GM18873 (cell line): ENCODE data around the gene OPTC.
"Not testable (repeated sequence)": the region's sequence is repeated elsewhere in the genome, so short reads cannot be mapped to it uniquely, and the experiment has no call there.

Experiments
- ATAC-seq: cut with Tn5 transposase; IDR thresholded peaks from one replicate; pipeline ENCODE4 v1.9.1; 2021; ENCODE audit warnings: mild to moderate bottlenecking, moderate library complexity, moderate number of reproducible peaks; ENCODE audit not compliant: unreplicated experiment, low FRiP score

OPTC gene

GRCh38 chr1:203512517-203512847 is 18.5 kb downstream of the OPTC start:
- no peak for ATAC-seq

DNA sequence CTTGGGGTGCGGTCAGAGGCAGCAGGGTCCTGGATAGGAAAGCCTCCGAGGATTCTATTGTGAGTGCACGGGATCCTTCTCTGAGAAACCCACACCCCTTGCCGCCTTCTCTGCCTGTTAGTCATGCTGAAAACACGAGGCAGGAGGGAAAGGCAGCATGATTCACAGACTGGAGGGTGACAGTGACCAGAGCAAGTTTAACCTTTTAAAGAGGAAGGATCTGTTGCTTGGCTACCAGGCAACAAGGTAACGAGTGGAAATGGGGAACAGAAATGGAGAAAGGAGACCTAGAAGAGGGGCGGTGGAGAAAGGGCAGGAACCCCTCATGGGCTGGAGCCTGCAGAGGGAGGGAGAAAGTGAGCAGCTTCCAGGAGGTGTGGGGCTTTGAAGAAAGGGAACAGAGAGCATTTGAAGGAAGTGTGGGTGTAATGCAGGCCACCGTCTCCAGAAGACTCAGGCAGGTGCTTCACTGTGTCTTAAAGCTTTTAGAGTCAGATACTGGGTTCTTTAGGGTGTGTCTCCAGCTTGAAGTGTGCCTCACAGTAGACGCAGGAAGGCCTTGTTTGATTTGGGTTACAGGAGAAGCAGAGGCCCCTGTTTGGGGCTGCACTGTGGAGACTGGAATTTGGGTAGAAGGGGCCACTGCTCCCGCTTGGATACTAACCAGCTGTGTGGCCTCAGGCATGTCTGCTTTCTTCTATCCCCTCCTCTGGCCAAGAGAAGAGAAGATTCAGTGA is 19.1 kb downstream of the OPTC start:
- ATAC-seq = no peak

GRCh38 chr1:203513585-203514031 is 19.7 kb downstream of the OPTC start:
- ATAC-seq = no peak

- no peak for ATAC-seq
These were observed 22.2 kb downstream of the OPTC start for GRCh38 chr1:203516184-203516583.

DNA sequence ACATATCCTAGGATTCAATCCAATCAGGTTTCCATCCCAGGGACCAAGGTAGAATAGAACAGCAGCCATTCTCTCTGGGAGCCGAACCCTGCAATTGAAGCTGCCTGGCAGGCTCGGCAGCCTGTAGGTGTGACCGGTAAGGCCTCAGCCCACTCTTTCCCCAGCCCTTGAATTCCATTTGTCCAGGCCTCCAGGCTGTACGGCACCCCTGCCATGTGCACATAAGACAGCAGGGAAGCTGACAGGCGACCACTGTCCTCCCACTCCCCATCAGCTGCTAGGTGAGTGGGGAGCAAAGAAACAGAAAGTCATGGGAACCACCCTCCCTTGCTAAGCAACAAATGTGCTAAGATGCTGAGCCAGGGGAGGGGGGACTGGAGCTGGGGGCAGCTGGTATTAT is 23.0 kb downstream of the OPTC start:
- ATAC-seq = no peak

DNA sequence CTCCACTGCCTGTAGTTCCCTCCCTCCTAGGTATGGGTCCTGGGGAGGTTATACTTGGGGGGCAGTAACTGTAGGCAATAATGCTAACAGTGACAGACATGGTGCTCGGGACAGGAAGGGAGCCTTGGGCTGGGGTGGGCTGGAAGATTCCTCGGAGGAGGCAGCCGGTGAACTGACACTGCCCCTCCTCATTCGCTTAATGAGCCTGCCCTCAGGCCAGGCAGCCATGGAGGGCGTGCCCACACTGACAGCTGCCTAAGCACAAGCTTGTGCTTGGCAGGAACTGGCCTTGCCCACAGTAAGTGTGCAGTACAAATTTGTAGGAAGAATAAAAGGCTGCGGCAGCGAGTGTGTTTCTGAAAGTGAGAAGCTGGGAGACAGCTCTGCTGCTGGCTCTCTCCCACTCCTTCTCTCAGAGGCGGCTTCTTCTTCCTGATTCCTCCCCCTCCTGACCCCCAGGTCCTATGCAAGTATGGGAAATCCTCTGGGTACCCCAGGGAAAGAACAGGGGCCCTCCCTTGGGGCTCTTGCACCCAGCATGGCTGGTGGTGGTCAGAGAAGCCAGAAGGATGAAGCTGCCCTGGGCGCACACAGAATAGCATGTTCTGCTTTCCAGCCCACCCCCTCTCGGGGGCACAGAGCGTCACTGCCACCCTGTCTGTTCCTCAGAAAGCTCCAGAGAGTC is 23.6 kb downstream of the OPTC start:
- no peak for ATAC-seq

DNA sequence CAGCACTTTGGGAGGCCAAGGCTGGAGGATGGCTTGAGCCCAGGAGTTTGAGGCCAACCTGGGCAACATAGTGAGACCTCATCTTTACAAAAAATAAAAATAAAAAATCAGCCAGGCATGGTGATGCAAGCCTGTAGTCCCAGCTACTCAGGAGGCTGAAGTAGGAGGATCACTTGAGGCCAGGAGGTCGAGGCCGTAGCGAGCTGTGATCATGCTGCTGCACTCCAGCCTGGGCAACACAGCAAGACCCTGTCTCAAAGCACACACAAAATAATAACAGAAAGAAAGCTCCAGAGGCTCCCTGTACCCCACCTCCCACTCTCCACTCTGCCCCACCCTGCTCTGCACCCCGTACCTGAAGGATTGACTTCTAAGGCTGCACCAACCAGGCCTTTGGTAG is 24.2 kb downstream of the OPTC start:
- ATAC-seq = not testable (repeated sequence)

- ATAC-seq = no peak
These were observed 24.6 kb downstream of the OPTC start for GRCh38 chr1:203518541-203518940.

DNA sequence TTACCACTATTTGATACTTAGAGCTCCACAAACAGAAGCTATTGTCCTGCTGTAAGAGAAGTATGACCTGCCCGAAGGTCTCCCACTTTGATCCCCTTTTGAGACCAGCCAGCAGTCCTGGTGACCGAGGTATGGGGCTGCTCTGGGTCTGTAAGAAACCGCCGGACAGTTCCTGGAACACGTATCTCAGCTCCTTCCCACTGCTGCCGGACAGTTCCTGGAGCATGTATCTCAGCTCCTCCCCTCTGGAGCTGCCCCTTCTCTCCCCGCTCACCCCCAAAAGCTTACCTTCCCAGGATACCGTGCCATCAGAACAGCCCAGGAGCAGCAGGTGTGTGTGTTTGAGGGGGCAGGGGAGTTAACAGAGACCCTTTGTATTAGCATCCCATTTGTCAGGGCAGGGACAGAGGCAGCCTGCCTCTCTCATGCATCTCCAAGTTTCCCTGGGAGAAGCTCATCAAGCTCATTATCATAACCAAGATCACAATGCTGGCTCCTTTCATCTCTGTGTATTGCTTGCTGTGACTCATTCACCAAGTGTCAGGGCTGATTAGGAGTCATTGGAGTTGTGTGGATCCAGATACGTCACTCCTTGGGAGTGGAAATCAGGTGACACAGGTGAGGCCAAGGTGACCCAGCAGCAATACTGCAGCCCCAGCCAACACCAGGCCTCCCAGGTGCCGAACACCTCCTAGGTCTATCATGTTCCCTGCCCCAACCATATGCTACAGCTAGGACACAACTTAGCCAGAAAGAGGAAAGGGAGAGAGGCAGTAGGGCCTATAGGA is 25.3 kb downstream of the OPTC start:
- ATAC-seq = no peak

DNA sequence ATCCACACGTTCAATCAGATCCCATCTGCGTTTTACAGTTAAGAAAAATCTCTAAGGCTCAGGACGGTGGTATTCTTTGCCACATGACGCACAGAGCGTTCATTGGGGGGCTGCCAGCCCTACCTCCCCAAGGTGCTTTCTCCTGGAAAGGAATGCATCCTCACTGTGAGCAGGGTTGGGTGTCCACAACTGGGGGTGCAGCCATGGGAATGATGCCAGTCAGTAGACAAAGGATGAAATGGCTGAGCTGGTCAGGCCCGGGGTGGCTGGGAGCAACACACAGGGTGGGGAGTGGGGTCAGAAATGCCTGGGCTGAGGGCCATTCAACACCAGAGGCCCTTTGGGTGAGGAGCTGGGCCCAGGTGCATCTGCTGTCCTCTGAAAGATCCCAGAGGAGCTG is 25.9 kb downstream of the OPTC start:
- no peak for ATAC-seq

DNA sequence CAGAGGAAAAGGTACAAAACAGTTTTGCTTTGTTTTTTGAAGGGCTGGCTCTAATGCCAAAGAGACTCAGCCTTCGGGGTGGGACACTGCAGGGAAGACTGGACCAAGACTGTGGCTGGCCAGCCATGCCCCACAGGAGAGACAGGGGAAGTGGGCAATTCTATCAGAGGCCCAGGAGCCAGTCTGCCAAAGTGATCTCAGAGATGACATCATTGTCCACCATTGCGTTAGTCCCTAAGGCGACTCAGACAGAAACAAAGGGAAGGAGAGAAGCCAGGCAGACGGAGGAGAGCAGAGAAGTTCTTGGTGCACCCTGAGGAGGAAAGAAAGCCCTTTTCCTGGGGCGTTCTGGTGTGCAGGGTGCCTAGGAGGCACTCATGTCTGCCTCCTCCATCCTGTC is 26.4 kb downstream of the OPTC start:
- no peak for ATAC-seq

DNA sequence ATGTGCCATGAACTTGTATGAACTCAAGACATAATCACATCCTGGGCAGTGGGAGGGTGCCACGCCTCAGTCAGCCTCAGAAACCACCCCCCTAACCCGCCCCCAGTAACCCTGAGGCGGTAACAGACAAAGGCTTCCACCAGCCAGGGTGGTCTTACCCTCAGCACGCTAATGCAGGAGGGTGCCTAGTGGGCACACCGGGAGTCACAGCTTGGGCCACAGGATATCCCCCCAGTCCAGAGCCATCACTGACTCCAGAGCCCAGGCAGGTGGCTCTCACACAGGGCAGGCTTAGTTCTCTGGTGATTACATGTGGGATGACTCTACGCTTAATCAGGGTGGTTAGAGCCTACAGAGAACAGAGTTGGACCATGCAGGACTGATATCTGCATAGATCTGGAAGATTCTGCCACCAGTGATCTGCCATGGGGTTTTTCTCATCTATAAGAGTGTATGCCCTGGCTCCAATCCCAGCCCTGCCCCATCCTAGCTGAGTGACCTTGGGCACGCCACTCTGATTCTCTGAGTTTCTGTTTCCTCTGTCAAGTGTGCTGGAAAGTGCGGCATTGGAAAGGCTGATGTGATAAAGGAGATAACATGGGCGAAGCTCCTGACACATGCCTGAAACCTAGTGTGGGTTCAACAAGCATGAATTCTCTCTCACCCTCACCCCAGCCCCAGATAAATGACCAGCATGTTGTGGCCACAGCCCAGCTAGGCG is 27.3 kb downstream of the OPTC start:
- no peak for ATAC-seq

DNA sequence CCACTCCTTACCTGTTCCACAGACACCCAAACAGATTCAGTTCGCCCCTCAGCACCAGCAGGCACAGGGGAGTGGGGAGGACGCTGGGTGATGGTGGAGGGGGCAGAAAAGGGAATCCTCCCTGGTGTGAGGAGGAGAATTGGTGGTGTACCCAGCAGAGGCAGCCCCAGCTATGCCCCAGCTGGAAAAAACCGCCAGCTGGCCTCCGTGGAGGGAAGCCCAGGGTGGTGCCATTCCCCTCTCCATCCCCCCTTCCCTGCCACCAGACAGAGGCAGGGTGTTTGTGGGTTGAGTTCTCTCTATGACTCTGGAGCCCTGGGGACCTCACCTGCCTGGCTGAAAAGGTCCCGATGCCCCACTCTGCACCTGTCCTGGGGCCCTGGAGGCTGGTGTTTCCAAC is 27.9 kb downstream of the OPTC start:
- no peak for ATAC-seq

- no peak for ATAC-seq
These were observed 28.3 kb downstream of the OPTC start for GRCh38 chr1:203522237-203522636.

DNA sequence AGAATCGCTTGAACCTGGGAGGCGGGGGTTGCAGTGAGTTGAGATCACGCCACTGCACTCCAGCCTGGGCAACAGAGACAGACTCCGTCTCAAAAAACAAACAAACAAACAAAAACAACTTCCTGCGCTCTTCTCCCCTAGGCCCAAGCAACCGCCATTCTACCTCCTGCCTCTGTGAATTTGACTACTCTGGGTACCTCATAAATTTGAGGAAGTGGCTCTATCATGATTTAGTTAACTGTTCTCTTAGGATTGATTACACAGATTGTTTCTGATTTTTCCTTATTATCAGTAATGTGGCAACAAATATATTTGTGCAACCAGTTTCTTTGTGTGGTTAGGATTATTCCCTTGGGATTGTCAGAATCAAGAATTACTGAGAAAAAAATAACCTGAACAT is 29.7 kb downstream of the OPTC start:
- ATAC-seq = no peak

DNA sequence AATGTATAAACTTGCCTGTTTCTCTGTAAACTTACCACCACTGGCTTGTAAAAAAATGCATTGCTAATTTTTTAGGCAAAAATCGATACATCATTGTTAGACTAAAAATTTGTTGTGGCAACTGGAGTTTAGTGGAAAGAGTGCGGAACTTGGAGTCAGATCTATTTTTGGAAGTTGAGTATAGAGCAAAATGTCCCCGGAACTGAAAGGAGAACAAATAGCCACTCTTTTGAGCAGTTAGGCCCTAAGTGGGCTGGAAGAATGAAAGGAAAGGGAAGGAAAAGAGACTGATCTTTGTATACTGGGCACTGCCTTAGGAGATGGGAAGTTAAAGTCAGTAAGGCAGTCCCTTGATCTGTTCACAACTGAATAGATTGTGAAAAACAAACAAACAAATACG is 30.2 kb downstream of the OPTC start:
- no peak for ATAC-seq

DNA sequence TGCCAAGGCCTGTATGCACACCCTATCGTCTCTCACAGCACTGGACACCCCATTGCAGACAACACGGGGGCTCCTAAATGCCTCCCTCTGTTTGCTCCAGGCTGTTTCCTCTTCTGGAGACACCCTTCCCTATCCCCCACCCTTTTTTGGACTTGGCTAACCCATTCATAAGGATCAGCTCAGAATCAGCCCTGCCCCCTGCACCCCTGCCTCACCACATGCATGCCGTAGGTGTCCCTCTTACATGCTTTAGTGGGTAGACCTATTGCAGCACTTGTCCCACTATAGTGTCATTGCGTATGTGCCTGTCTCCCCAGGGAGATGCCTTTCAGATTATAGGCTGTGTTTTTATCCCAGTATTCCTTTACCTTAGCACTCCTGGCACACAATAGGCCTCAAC is 30.9 kb downstream of the OPTC start:
- no peak for ATAC-seq

DNA sequence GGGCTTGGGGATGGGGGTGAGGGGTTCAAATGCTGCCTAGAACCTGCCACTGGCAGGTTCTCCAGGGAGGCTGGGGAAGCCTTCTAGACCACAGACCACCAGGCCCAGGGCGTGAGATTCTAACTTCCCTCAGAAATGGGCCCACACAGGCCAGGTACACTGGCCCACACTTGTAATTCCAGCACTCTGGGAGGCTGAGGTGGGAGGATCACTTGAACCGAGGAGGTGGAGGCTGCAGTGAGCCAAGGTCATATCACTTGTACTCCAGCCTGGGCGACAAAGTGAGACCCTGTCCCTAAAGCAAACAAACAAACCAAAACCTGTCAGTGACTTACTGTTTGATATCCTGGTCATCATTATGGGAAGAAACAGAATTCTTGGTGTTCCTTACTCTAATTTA is 31.7 kb downstream of the OPTC start:
- ATAC-seq = no peak

DNA sequence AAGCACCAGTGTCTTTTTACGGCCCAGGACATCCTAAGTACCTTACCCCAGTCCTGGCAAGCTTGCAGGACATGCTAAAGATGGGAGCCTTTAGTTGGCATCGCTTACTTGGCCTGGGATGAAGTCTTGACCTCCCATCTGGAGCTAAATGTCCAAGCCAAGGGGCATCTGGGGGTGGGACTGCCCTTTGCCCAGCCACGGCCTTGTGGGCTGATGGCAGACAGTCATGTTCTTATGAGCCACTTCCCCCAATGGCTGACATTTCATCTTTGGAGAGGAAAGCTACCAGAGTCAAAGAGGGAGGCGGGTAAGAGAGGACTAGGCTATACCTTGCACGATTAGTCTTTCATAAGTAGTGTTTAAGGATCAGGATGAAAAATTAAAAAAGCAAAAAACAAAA is 32.2 kb downstream of the OPTC start:
- no peak for ATAC-seq

DNA sequence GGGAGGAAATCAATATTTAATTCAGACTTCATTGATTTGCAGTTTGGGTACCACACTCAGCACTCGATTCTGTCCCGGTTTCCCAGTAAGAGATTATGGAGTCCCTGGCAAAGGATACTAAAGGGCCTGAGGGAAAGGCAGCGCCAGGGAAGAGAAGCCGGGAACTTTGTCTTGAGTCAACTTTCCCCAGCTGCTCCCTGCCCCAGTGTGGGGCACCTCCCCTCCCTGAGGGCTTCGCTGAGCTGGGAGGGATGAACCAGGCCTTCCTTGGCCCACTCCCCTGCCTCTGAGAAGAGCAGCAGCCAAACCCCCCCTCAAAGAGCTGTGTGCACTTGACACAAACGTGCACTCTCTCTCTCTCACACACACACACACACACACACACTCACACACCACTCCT is 32.6 kb downstream of the OPTC start:
- ATAC-seq = no peak

DNA sequence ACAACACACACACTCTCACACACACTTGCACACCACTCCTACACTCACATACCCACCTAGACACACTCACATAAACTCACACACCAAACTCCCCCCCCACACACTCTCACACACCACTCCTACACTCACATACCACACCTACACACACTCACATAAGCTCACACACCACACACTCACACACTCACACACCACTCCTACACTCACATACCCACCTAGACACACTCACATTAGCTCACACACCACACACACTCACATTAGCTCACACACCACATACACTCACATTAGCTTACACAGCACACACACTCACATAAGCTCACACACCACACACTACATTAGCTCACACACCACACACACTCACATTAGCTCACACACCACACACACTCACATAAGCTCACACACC is 33.1 kb downstream of the OPTC start:
- ATAC-seq = no peak
